ENCODE measurements around the gene ZEB1.
A peak's percentile ranks its signal among the peaks of the same experiment; 100 is the strongest.

The ZEB1 gene

GRCh38 chr10:31318382-31318853 lies 598 bp upstream of the ZEB1 start:
- H3K27me3 ChIP-seq (ENCODE audit: insufficient read depth, low read length) = peaks cover 68% of the 10 kb centered on the region
- peaks cover 8% of the 10 kb centered on the region; the same call in 1 of the 2 replicates for H3K4me1 ChIP-seq (ENCODE audit: insufficient read depth, low read length)
- no peaks in the 10 kb centered on the region for H3K36me3 ChIP-seq (ENCODE audit: insufficient read depth, low read length)
- H3K9ac ChIP-seq (ENCODE audit: low read depth, low read length) = peak overlapping the region; percentile 66
- WGBS = under 1% methylated on average over 32 of the region's 32 CpGs
- H3K9me3 ChIP-seq (ENCODE audit: insufficient read depth, low read depth, low read length) = no peaks in the 10 kb centered on the region
- H3K27ac ChIP-seq (ENCODE audit: low read depth, low read length) = peak overlapping the region; percentile 34; the same call in 1 of the 2 replicates
- peak overlapping the region; percentile 100 for H3K4me3 ChIP-seq (ENCODE audit: low read length)

- Histone ChIP-seq H3K36me3 (ENCODE audit: insufficient read depth, low read length) (no peaks in the 10 kb centered on the region), H3K4me1 (ENCODE audit: insufficient read depth, low read length) (peaks cover 8% of the 10 kb centered on the region; the same call in 1 of the 2 replicates), H3K27ac (ENCODE audit: low read depth, low read length) (no peak overlapping the region), H3K27me3 (ENCODE audit: insufficient read depth, low read length) (peaks cover 80% of the 10 kb centered on the region), H3K9me3 (ENCODE audit: insufficient read depth, low read depth, low read length) (no peaks in the 10 kb centered on the region), H3K4me3 (ENCODE audit: low read length) (peak overlapping the region; percentile 100), H3K9ac (ENCODE audit: low read depth, low read length) (0 out of 2 replicates have a peak overlapping the region, but pooled peaks have one; percentile 0)
- under 1% methylated on average over 129 of the region's 129 CpGs for WGBS
These were observed 860 bp downstream of the ZEB1 start for GRCh38 chr10:31319602-31320549.

- Histone ChIP-seq H3K27ac (ENCODE audit: low read depth, low read length) (no peak overlapping the region), H3K36me3 (ENCODE audit: insufficient read depth, low read length) (no peaks in the 10 kb centered on the region), H3K9me3 (ENCODE audit: insufficient read depth, low read depth, low read length) (no peaks in the 10 kb centered on the region), H3K4me3 (ENCODE audit: low read length) (peak overlapping the region; percentile 100), H3K9ac (ENCODE audit: low read depth, low read length) (no peak overlapping the region), H3K4me1 (ENCODE audit: insufficient read depth, low read length) (peaks cover 8% of the 10 kb centered on the region; the same call in 1 of the 2 replicates), H3K27me3 (ENCODE audit: insufficient read depth, low read length) (peaks cover 80% of the 10 kb centered on the region)
- WGBS = under 1% methylated on average over 40 of the region's 43 CpGs
These were observed 1.7 kb downstream of the ZEB1 start for GRCh38 chr10:31320550-31321211.

- Histone ChIP-seq H3K4me1 (ENCODE audit: insufficient read depth, low read length) (peaks cover 8% of the 10 kb centered on the region; the same call in 1 of the 2 replicates), H3K27me3 (ENCODE audit: insufficient read depth, low read length) (peaks cover 84% of the 10 kb centered on the region), H3K9me3 (ENCODE audit: insufficient read depth, low read depth, low read length) (no peaks in the 10 kb centered on the region), H3K9ac (ENCODE audit: low read depth, low read length) (no peak overlapping the region), H3K4me3 (ENCODE audit: low read length) (peak overlapping the region; percentile 100), H3K36me3 (ENCODE audit: insufficient read depth, low read length) (no peaks in the 10 kb centered on the region), H3K27ac (ENCODE audit: low read depth, low read length) (no peak overlapping the region)
- WGBS = 13% methylated on average over 10 of the region's 10 CpGs
These were observed 2.5 kb downstream of the ZEB1 start for GRCh38 chr10:31321396-31321941.

GRCh38 chr10:31322647-31323046 lies 3.6 kb downstream of the ZEB1 start:
- H3K27me3 ChIP-seq (ENCODE audit: insufficient read depth, low read length) = peaks cover 79% of the 10 kb centered on the region
- H3K9me3 ChIP-seq (ENCODE audit: insufficient read depth, low read depth, low read length) = no peaks in the 10 kb centered on the region
- 89% methylated on average over 2 of the region's 2 CpGs for WGBS
- H3K36me3 ChIP-seq (ENCODE audit: insufficient read depth, low read length) = no peaks in the 10 kb centered on the region
- H3K27ac ChIP-seq (ENCODE audit: low read depth, low read length) = no peak overlapping the region
- H3K9ac ChIP-seq (ENCODE audit: low read depth, low read length) = no peak overlapping the region
- peaks cover 8% of the 10 kb centered on the region; the same call in 1 of the 2 replicates for H3K4me1 ChIP-seq (ENCODE audit: insufficient read depth, low read length)
- H3K4me3 ChIP-seq (ENCODE audit: low read length) = no peak overlapping the region

GRCh38 chr10:31340343-31340742 lies 21.3 kb downstream of the ZEB1 start:
- no peaks in the 10 kb centered on the region for H3K4me1 ChIP-seq (ENCODE audit: insufficient read depth, low read length)
- no peaks in the 10 kb centered on the region for H3K27me3 ChIP-seq (ENCODE audit: insufficient read depth, low read length)
- no peaks in the 10 kb centered on the region for H3K36me3 ChIP-seq (ENCODE audit: insufficient read depth, low read length)
- H3K9ac ChIP-seq (ENCODE audit: low read depth, low read length) = no peak overlapping the region
- H3K4me3 ChIP-seq (ENCODE audit: low read length) = no peak overlapping the region
- H3K9me3 ChIP-seq (ENCODE audit: insufficient read depth, low read depth, low read length) = no peaks in the 10 kb centered on the region
- H3K27ac ChIP-seq (ENCODE audit: low read depth, low read length) = no peak overlapping the region

GRCh38 chr10:31341552-31341951 lies 22.5 kb downstream of the ZEB1 start:
- Histone ChIP-seq H3K4me1 (ENCODE audit: insufficient read depth, low read length) (no peaks in the 10 kb centered on the region), H3K9me3 (ENCODE audit: insufficient read depth, low read depth, low read length) (no peaks in the 10 kb centered on the region), H3K27me3 (ENCODE audit: insufficient read depth, low read length) (no peaks in the 10 kb centered on the region), H3K27ac (ENCODE audit: low read depth, low read length) (no peak overlapping the region), H3K36me3 (ENCODE audit: insufficient read depth, low read length) (no peaks in the 10 kb centered on the region), H3K4me3 (ENCODE audit: low read length) (no peak overlapping the region), H3K9ac (ENCODE audit: low read depth, low read length) (no peak overlapping the region)
- WGBS = 95% methylated on average over 1 of the region's 1 CpG

- Histone ChIP-seq H3K27ac (ENCODE audit: low read depth, low read length) (no peak overlapping the region), H3K27me3 (ENCODE audit: insufficient read depth, low read length) (no peaks in the 10 kb centered on the region), H3K9ac (ENCODE audit: low read depth, low read length) (no peak overlapping the region), H3K36me3 (ENCODE audit: insufficient read depth, low read length) (no peaks in the 10 kb centered on the region), H3K4me1 (ENCODE audit: insufficient read depth, low read length) (no peaks in the 10 kb centered on the region), H3K4me3 (ENCODE audit: low read length) (no peak overlapping the region), H3K9me3 (ENCODE audit: insufficient read depth, low read depth, low read length) (no peaks in the 10 kb centered on the region)
- 54% methylated on average over 1 of the region's 3 CpGs for WGBS
These were observed 24.0 kb downstream of the ZEB1 start for GRCh38 chr10:31343009-31343408.

GRCh38 chr10:31343551-31343950 lies 24.5 kb downstream of the ZEB1 start:
- no peak overlapping the region for H3K9ac ChIP-seq (ENCODE audit: low read depth, low read length)
- H3K27ac ChIP-seq (ENCODE audit: low read depth, low read length) = no peak overlapping the region
- no peaks in the 10 kb centered on the region for H3K4me1 ChIP-seq (ENCODE audit: insufficient read depth, low read length)
- H3K9me3 ChIP-seq (ENCODE audit: insufficient read depth, low read depth, low read length) = no peaks in the 10 kb centered on the region
- 94% methylated on average over 5 of the region's 5 CpGs for WGBS
- no peak overlapping the region for H3K4me3 ChIP-seq (ENCODE audit: low read length)
- H3K27me3 ChIP-seq (ENCODE audit: insufficient read depth, low read length) = no peaks in the 10 kb centered on the region
- H3K36me3 ChIP-seq (ENCODE audit: insufficient read depth, low read length) = no peaks in the 10 kb centered on the region

GRCh38 chr10:31345886-31346285 lies 26.9 kb downstream of the ZEB1 start:
- Histone ChIP-seq H3K27ac (ENCODE audit: low read depth, low read length) (no peak overlapping the region), H3K4me1 (ENCODE audit: insufficient read depth, low read length) (0 out of 2 replicates have a peak, but pooled peaks cover 4% of the 10 kb centered on the region), H3K9me3 (ENCODE audit: insufficient read depth, low read depth, low read length) (no peaks in the 10 kb centered on the region), H3K27me3 (ENCODE audit: insufficient read depth, low read length) (no peaks in the 10 kb centered on the region), H3K36me3 (ENCODE audit: insufficient read depth, low read length) (no peaks in the 10 kb centered on the region), H3K9ac (ENCODE audit: low read depth, low read length) (no peak overlapping the region), H3K4me3 (ENCODE audit: low read length) (no peak overlapping the region)
- WGBS = 90% methylated on average over 1 of the region's 1 CpG

GRCh38 chr10:31346953-31347352 lies 27.9 kb downstream of the ZEB1 start:
- H3K4me3 ChIP-seq (ENCODE audit: low read length) = no peak overlapping the region
- no peaks in the 10 kb centered on the region for H3K9me3 ChIP-seq (ENCODE audit: insufficient read depth, low read depth, low read length)
- no CpG with 5 or more reads among the region's 1 CpG for WGBS
- no peak overlapping the region for H3K9ac ChIP-seq (ENCODE audit: low read depth, low read length)
- H3K36me3 ChIP-seq (ENCODE audit: insufficient read depth, low read length) = no peaks in the 10 kb centered on the region
- peaks cover 8% of the 10 kb centered on the region; the same call in 1 of the 2 replicates for H3K4me1 ChIP-seq (ENCODE audit: insufficient read depth, low read length)
- H3K27me3 ChIP-seq (ENCODE audit: insufficient read depth, low read length) = no peaks in the 10 kb centered on the region
- no peak overlapping the region for H3K27ac ChIP-seq (ENCODE audit: low read depth, low read length)

Data from HUES64 (cell line).